WTC11 (cell line): ENCODE results near the gene ADIPOQ. TPM values are rescaled to one million over a fixed set of nuclear protein-coding genes. Genes with fewer than 3 reads are reported as not detected.

Experiments
- ATAC-seq: fragments of 200-7000 bp; cut with Tn5 transposase; 2 replicates; pipeline ENCODE4 v1.10.0; 2021; ENCODE audit warnings: mild to moderate bottlenecking, moderate library complexity
- CTCF ChIA-PET: fragments of 300-600 bp; sonication (Branson Sonifier 250); formaldehyde crosslinking; loops from one replicate; lab custom pipeline; 2021; ENCODE audit warnings: antibody characterized with exemption; lab: Charles Lee
- POLR2A ChIA-PET: fragments of 350-600 bp; sonication (Branson Sonifier 250); formaldehyde crosslinking; loops from one replicate; lab custom pipeline; 2021; ENCODE audit warnings: antibody characterized with exemption; lab: Charles Lee
- DNase-seq: peaks from one replicate; pipeline ENCODE4 v3.0.0; 2021; ENCODE audit warnings: low spot score
- H3K27ac Mint-ChIP-seq: 2 replicates; pipeline ENCODE4 v1.8.0; 2021; ENCODE audit warnings: mixed read lengths
- H3K27me3 Mint-ChIP-seq: 2 replicates; pipeline ENCODE4 v1.8.0; 2021; ENCODE audit warnings: low read depth, mild to moderate bottlenecking, moderate library complexity, mixed read lengths
- H3K36me3 Mint-ChIP-seq: 2 replicates; pipeline ENCODE4 v1.8.0; 2021; ENCODE audit warnings: mixed read lengths
- H3K4me1 Mint-ChIP-seq: 2 replicates; pipeline ENCODE4 v1.8.0; 2022; ENCODE audit warnings: mixed read lengths
- H3K4me3 Mint-ChIP-seq: 2 replicates; pipeline ENCODE4 v1.8.0; 2021; ENCODE audit warnings: mild to moderate bottlenecking, moderate library complexity, mixed read lengths
- H3K9me3 Mint-ChIP-seq: 2 replicates; pipeline ENCODE4 v1.8.0; 2021; ENCODE audit warnings: mixed read lengths
- CBFB ChIP-seq: sonication (generic); formaldehyde crosslinking; IDR thresholded peaks from 2 replicates; pipeline ENCODE4 v1.8.1; 2022; ENCODE audit warnings: mild to moderate bottlenecking, low read depth, missing genetic modification reagents
- FOXK1 ChIP-seq: sonication (generic); formaldehyde crosslinking; IDR thresholded peaks from 2 replicates; pipeline ENCODE4 v1.8.0; 2022; ENCODE audit warnings: mild to moderate bottlenecking, moderate library complexity, missing genetic modification reagents
- MYBL2 ChIP-seq: sonication (generic); formaldehyde crosslinking; IDR thresholded peaks from 2 replicates; pipeline ENCODE4 v1.8.1; 2023; ENCODE audit warnings: mild to moderate bottlenecking, moderate library complexity, missing genetic modification reagents
- PRRX2 ChIP-seq: fragments of 250-450 bp; sonication (Bioruptor Pico); IDR thresholded peaks from 2 replicates; pipeline ENCODE4 v1.8.0; 2021; ENCODE audit warnings: mild to moderate bottlenecking
- TCF7 ChIP-seq: sonication (generic); formaldehyde crosslinking; IDR thresholded peaks from 2 replicates; pipeline ENCODE4 v1.8.0; 2022; ENCODE audit warnings: mild to moderate bottlenecking, low read depth, missing genetic modification reagents, moderate library complexity
- ZNF121 ChIP-seq: sonication (generic); formaldehyde crosslinking; IDR thresholded peaks from 2 replicates; pipeline ENCODE4 v1.8.0; 2023; ENCODE audit warnings: missing genetic modification reagents
- ZNF263 ChIP-seq: sonication (generic); formaldehyde crosslinking; IDR thresholded peaks from 2 replicates; pipeline ENCODE4 v1.8.1; 2022; ENCODE audit warnings: low read depth, mild to moderate bottlenecking, moderate library complexity, missing genetic modification reagents
- ZNF317 ChIP-seq: sonication (generic); formaldehyde crosslinking; IDR thresholded peaks from 2 replicates; pipeline ENCODE4 v1.8.1; 2023; ENCODE audit warnings: low read depth, mild to moderate bottlenecking, moderate library complexity, missing genetic modification reagents, borderline replicate concordance
- total RNA-seq: library from RNA; stranded (reverse); gene quantifications from 3 replicates; pipeline ENCODE4 v1.2.3, GENCODE V29; 2021
- TF ChIP-seq, protein P1 (sequence below): sonication (generic); formaldehyde crosslinking; IDR thresholded peaks from 2 replicates; pipeline ENCODE4 v1.8.0; 2022; ENCODE audit warnings: missing genetic modification reagents
- TF ChIP-seq, protein P2 (sequence below): fragments of 200-600 bp; IDR thresholded peaks from 2 replicates; pipeline ENCODE4 v1.8.0; 2022; ENCODE audit warnings: antibody characterized with exemption
- TF ChIP-seq, protein P3 (sequence below): fragments of 250-450 bp; sonication (Bioruptor Pico); conservative IDR thresholded peaks from 2 replicates; pipeline ENCODE4 v1.9.0; 2021; ENCODE audit warnings: mild to moderate bottlenecking
- TF ChIP-seq, protein P4 (sequence below): sonication (generic); formaldehyde crosslinking; IDR thresholded peaks from 2 replicates; pipeline ENCODE4 v1.8.0; 2023; ENCODE audit warnings: mild to moderate bottlenecking, missing genetic modification reagents
- TF ChIP-seq, protein P5 (sequence below): fragments of 250-450 bp; sonication (Bioruptor Pico); IDR thresholded peaks from 2 replicates; pipeline ENCODE4 v1.8.0; 2021; ENCODE audit warnings: mild to moderate bottlenecking
- TF ChIP-seq, protein P6 (sequence below): sonication (generic); formaldehyde crosslinking; IDR thresholded peaks from 2 replicates; pipeline ENCODE4 v1.8.1; 2022; ENCODE audit warnings: mild to moderate bottlenecking, missing genetic modification reagents, moderate library complexity, borderline replicate concordance
- TF ChIP-seq, protein P7 (sequence below): sonication (generic); formaldehyde crosslinking; IDR thresholded peaks from 2 replicates; pipeline ENCODE4 v1.8.0; 2022; ENCODE audit warnings: mild to moderate bottlenecking, missing genetic modification reagents

ADIPOQ gene
- total RNA-seq, 1 experiment from 2014 or later, result not detected

DNA sequence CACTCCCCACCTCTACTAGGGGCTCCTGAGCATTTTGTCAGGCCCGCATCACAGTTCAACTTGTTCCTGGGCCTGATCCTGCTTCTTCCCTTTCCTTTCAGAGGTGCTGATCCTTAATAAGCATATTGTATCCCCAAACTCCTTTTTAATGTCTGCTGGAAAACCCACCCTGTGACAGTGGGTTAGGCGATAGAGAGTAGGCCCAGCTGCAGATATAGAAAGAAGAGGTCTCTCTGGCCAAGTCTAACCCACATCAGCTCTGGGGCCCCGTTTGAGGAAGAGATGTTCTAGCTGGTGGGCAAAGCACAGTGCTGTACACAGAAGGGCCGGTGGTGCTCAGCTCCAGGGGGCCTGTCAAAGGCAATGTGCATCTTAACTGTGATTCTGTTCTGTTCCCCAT lies 53.5 kb downstream of the ADIPOQ start:
- peaks cover 13% of the 10 kb centered on the region for H3K9me3 Mint-ChIP-seq
- TF ChIP-seq FOXK1, result no peak
- TF ChIP-seq, protein P1, sequence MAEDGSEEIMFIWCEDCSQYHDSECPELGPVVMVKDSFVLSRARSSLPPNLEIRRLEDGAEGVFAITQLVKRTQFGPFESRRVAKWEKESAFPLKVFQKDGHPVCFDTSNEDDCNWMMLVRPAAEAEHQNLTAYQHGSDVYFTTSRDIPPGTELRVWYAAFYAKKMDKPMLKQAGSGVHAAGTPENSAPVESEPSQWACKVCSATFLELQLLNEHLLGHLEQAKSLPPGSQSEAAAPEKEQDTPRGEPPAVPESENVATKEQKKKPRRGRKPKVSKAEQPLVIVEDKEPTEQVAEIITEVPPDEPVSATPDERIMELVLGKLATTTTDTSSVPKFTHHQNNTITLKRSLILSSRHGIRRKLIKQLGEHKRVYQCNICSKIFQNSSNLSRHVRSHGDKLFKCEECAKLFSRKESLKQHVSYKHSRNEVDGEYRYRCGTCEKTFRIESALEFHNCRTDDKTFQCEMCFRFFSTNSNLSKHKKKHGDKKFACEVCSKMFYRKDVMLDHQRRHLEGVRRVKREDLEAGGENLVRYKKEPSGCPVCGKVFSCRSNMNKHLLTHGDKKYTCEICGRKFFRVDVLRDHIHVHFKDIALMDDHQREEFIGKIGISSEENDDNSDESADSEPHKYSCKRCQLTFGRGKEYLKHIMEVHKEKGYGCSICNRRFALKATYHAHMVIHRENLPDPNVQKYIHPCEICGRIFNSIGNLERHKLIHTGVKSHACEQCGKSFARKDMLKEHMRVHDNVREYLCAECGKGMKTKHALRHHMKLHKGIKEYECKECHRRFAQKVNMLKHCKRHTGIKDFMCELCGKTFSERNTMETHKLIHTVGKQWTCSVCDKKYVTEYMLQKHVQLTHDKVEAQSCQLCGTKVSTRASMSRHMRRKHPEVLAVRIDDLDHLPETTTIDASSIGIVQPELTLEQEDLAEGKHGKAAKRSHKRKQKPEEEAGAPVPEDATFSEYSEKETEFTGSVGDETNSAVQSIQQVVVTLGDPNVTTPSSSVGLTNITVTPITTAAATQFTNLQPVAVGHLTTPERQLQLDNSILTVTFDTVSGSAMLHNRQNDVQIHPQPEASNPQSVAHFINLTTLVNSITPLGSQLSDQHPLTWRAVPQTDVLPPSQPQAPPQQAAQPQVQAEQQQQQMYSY, result no peak
- no peak for TF ChIP-seq TCF7
- no peak for TF ChIP-seq ZNF121
- no peak for TF ChIP-seq MYBL2
- TF ChIP-seq, protein P2, sequence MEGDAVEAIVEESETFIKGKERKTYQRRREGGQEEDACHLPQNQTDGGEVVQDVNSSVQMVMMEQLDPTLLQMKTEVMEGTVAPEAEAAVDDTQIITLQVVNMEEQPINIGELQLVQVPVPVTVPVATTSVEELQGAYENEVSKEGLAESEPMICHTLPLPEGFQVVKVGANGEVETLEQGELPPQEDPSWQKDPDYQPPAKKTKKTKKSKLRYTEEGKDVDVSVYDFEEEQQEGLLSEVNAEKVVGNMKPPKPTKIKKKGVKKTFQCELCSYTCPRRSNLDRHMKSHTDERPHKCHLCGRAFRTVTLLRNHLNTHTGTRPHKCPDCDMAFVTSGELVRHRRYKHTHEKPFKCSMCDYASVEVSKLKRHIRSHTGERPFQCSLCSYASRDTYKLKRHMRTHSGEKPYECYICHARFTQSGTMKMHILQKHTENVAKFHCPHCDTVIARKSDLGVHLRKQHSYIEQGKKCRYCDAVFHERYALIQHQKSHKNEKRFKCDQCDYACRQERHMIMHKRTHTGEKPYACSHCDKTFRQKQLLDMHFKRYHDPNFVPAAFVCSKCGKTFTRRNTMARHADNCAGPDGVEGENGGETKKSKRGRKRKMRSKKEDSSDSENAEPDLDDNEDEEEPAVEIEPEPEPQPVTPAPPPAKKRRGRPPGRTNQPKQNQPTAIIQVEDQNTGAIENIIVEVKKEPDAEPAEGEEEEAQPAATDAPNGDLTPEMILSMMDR, result no peak
- TF ChIP-seq ZNF317 (CRISPR knock-in tag), result no peak
- no peak for TF ChIP-seq CBFB (CRISPR knock-in tag)
- TF ChIP-seq, protein P3, sequence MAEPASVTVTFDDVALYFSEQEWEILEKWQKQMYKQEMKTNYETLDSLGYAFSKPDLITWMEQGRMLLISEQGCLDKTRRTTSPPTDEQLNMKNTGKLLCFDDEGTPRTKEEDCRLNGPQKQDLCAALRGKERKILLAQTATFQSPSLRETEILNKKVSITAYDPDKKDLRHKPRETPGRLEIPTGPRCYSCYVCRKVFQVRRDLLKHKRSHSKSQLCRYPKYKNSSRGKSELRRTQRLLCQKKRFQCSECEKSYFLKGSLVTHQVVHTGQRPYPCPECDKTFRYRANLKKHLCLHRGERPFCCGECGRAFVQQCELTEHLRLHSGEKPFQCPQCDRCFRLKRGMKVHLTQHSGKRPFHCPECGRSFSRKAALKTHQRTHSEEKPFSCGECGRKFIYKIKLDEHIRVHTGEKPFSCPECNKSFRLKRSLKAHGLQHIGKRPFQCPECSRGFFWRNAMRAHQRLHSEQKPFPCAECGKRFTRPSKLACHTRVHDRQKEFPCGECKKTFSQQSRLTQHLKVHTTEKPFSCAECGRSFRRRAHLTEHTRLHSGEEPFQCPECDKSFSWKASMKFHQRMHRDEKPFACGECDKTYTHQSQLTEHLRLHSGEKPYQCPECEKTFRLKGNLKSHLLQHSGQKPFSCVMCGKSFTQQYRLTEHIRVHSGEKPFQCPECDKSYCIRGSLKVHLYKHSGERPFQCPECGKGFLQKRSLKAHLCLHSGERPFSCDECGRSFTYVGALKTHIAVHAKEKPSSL, result no peak
- no peak for TF ChIP-seq ZNF263 (CRISPR knock-in tag)
- no peak for TF ChIP-seq PRRX2
- TF ChIP-seq, protein P4, sequence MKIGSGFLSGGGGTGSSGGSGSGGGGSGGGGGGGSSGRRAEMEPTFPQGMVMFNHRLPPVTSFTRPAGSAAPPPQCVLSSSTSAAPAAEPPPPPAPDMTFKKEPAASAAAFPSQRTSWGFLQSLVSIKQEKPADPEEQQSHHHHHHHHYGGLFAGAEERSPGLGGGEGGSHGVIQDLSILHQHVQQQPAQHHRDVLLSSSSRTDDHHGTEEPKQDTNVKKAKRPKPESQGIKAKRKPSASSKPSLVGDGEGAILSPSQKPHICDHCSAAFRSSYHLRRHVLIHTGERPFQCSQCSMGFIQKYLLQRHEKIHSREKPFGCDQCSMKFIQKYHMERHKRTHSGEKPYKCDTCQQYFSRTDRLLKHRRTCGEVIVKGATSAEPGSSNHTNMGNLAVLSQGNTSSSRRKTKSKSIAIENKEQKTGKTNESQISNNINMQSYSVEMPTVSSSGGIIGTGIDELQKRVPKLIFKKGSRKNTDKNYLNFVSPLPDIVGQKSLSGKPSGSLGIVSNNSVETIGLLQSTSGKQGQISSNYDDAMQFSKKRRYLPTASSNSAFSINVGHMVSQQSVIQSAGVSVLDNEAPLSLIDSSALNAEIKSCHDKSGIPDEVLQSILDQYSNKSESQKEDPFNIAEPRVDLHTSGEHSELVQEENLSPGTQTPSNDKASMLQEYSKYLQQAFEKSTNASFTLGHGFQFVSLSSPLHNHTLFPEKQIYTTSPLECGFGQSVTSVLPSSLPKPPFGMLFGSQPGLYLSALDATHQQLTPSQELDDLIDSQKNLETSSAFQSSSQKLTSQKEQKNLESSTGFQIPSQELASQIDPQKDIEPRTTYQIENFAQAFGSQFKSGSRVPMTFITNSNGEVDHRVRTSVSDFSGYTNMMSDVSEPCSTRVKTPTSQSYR, result no peak
- TF ChIP-seq, protein P5, sequence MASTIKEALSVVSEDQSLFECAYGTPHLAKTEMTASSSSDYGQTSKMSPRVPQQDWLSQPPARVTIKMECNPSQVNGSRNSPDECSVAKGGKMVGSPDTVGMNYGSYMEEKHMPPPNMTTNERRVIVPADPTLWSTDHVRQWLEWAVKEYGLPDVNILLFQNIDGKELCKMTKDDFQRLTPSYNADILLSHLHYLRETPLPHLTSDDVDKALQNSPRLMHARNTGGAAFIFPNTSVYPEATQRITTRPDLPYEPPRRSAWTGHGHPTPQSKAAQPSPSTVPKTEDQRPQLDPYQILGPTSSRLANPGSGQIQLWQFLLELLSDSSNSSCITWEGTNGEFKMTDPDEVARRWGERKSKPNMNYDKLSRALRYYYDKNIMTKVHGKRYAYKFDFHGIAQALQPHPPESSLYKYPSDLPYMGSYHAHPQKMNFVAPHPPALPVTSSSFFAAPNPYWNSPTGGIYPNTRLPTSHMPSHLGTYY (CRISPR knock-in tag), result no peak
- TF ChIP-seq, protein P6, sequence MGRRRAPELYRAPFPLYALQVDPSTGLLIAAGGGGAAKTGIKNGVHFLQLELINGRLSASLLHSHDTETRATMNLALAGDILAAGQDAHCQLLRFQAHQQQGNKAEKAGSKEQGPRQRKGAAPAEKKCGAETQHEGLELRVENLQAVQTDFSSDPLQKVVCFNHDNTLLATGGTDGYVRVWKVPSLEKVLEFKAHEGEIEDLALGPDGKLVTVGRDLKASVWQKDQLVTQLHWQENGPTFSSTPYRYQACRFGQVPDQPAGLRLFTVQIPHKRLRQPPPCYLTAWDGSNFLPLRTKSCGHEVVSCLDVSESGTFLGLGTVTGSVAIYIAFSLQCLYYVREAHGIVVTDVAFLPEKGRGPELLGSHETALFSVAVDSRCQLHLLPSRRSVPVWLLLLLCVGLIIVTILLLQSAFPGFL (CRISPR knock-in tag), result no peak
- TF ChIP-seq, protein P7, sequence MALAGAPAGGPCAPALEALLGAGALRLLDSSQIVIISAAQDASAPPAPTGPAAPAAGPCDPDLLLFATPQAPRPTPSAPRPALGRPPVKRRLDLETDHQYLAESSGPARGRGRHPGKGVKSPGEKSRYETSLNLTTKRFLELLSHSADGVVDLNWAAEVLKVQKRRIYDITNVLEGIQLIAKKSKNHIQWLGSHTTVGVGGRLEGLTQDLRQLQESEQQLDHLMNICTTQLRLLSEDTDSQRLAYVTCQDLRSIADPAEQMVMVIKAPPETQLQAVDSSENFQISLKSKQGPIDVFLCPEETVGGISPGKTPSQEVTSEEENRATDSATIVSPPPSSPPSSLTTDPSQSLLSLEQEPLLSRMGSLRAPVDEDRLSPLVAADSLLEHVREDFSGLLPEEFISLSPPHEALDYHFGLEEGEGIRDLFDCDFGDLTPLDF (CRISPR knock-in tag), result no peak
- TF ChIP-seq, all 79 proteins: peak for 0
- CTCF ChIA-PET, result no interaction called here
- peaks cover 22% of the 10 kb centered on the region for H3K36me3 Mint-ChIP-seq
- H3K4me1 Mint-ChIP-seq, result peaks cover 52% of the 10 kb centered on the region
- DNase-seq (no peak), ATAC-seq (no peak)
- POLR2A ChIA-PET, result no interaction called here
- H3K27ac Mint-ChIP-seq, result no peak overlapping the region
- no peak overlapping the region for H3K4me3 Mint-ChIP-seq
- peaks cover 23% of the 10 kb centered on the region for H3K27me3 Mint-ChIP-seq
